Measurements from ENCODE around the gene ZBTB38.
A peak's percentile ranks its signal among the peaks of the same experiment; 100 is the strongest.

The ZBTB38 gene

DNA sequence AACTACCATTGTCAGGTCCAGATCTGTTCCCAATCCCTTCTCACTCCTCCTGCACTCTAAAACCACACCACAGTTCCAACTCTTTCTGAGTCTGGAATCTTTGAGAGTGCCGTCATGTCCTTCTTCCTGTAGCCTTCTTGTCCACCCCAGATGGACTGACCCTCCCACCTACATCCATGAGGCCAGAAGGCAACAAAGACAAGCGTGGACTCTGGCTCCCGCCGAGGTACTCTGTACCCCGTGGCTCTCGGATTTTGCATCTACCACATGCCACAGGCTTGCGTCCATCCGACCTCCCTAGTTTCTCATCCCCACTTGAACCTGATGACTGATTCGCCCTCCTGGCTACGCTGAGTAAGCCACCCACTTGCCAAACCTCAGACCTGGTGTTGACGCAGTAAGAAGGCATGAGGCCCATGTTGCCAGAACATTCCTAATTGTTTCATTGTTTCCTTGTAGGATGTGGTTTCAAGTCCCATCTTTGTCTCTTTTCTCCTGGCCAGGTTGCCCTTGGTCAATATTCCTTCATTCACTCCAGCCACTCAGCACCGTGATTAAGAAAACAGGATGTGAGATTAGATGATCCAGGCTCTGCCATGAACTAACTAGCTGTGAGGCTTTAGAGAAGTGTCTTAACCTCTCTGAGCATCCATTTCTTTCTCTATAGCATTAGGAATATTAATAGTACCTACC lies 1.1 kb upstream of the ZBTB38 start:
- DNase-seq: no peak

DNA sequence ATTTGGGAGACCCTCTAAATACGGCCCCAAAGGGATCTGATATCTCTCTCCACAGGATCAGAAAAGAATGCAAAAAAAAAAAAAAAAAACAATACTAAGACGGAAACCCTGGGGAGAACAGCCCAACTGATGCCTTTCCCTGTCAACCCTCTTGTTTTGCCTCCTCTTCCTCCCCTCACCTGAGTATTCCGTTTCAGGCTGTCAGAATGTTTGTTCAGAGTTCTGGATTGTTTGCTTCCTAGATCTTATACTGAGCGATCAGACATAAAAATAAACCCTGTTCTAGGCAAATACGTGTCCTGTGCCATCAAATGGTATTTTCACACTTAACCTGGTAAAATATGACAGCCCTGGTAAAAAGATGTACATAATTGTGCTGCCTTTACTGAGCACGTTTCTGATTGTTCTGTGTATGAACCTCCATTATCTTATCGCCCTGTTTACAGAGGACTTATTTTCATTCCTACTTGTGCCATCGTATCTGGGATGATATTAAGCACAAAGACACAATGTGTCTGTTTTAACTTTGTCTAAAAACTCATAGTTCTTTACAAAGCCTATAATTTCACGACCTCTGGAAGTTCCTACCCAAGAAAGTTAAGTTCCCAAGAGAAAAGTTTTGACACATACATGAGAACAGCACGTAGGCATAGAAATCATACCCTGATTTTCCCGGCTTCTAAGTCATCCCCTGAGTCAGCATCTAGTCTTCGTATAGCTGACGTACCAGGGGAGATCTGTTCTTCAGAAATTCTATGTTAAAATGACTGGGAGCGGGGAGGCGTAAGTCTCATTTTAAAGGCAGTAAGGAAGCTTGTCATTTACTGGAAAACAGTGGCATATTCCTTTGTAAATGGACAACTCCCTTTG lies 856 bp downstream of the ZBTB38 start:
- DNase-seq: no peak

DNA sequence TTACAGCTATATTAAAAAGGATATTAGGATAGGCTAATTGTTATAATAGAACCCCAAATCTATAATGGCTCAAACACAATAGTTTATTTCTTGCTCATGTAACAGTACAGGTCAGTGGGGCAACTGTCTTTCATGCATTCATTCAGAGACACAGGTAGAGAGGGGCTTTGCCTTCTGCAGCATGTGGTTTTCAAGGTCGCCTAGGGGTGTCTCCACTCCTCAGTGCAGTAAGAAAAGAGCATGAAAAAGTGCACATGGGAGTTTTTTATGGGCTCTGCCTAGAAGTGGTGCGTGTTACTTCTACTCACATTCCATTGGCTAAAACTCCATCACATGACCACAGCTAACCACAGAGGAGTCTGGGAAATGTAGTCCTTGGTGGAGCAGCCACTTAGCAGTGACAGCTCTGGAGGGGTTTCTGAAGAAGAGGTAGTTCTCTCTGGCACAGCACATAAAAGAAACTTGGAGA lies 1.8 kb downstream of the ZBTB38 start:
- peak; percentile 35 to 77 for DNase-seq

DNA sequence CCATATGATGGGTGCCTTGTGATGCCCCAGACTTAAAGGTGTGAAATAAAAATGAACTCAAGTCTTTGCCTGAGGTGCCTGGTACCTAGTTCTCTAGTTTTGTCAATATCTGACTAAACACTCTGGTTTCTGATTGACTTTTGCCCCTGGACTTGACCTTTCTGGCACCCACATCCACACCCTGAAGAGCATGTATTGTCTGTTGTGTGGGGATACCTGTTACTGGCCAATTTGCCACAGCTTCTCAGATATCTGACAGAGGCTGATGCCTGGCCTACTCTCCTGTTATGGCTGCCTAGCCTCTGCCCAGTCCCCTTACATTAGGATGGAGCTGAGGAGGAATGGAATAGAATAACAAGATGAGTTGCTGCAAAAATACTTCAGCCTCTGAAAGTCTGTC lies 3.6 kb downstream of the ZBTB38 start:
- DNase-seq: no peak

DNA sequence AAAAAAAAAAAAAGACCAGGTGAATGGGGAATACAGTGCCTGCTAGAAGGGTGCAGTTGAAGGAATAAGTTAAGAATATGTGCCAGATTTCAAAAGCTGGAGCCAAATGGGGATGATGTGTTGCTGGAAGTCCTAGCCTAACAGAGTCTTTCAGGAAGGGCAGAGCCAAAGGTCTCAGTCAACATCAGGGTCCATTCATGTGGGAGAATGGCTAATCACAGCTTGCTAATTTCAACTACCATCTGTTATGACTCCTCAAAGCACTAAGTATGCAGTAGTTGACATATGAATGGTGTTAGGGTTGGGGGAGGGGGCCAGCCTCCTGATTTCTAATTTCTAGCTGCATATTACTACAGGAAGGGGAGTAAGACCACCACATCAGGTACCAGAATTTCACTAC lies 4.4 kb downstream of the ZBTB38 start:
- no peak for DNase-seq

DNA sequence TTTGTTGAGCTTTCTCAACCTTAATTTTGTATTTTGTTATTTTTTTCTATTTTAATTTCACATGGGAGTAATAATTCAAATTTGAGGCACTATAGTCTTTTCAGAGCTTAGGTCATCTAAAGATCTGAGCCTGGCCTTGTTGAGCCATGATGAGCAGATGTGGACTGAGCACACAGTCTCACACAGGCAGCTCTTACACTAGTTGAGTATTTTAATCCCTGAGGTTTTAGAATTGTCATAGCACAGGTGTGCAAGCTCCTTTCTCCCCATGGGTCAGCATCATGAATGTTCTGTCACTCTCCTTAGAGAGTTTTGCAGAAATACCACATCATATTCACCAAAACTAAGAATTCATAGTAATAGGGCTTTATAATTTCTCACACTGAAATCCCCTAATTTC lies 4.9 kb downstream of the ZBTB38 start:
- no peak for DNase-seq

DNA sequence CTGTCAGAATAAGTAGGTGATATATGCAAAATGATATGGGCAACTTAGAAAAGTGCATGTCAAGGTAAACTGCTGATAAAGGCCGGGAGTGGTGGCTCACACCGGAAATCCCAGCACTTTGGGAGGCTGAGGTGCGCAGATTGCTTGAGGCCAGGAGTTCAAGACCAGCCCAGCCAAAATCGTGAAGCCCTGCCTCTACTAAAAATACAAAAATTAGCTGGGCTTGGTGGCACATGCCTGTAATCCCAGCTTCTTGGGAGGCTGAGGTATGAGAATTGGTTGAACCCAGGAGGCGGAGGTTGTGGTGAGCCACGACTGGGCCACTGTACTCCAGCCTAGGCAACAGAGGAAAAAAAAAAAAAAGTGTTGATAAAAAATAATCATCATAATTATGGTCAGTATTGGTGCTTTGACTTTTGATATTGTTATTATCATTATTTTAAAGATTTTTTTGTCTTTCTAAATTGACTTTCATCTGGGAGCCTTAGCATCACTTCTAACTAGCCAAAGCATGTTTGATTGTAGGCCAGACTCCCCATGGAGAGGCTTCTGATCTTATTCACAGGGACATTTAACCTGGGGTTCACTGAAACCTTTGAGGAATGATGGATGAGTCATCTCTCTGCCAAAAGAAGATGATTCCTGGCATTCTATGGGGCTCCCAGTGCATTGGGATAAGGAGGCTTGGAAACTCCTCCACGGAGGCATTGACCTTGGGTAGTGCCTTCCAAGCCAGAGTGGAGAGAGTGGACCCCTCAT lies 5.6 kb downstream of the ZBTB38 start:
- DNase-seq: no peak

DNA sequence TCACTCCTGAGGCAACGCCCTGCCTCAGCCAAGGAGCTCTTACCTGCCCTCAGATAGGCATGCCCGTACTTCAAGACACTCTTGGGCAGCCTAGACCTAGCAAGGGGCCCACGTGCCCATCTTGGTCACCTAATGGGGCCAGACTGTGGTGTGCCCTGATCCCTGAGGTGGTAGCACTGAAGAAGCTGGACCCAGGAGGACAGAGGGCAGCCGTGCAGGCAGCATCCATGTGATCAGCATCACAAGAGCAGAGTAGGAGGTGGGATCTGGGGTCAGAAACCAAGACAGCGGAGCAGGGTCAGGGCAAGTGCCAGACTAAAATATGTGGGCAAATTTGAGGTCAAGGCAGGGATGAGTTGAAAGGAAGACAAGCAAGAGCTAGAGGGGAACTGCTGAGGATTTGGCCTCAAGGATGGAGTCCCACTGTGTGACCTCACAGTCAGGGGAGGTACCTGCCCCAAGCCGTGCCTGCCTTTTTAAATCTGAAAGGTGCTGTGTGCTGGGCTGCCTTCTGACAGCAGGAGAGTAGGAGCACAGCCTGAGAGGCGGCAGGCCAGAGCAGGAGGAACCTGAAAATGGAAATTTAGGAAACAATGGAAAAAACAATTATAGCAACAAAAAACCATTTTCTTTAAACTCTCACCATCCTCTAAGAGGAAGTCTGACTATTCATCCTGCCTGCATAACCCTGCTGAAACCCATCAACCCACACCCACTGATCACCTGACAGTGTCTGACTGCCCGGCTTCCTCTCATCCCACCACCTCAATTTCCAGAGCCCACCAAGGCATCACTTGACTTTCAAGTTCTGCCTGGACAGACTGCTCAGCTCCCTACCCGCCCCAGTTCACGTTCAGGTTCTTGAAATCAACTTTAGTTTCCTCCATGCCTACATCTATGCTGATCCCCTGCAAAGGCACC lies 7.3 kb downstream of the ZBTB38 start:
- DNase-seq: no peak

DNA sequence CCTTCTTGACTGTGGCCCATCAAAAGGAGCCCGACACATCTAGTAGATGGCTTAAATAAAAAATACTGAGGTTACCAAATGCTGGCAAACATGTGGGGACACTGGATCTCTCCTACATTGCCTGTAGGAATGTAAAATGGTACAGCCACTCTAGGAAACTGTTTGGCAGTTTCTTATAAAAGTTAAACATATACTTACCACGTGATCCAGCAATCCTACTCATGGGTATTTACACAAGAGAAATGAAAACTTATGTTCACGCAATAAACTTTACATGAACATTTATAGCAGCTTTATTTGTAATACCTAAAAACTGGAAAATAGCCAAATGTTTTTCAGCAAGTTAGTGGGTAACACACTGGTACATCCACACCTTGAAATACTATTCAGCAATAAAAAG lies 9.1 kb downstream of the ZBTB38 start:
- no peak for DNase-seq

DNA sequence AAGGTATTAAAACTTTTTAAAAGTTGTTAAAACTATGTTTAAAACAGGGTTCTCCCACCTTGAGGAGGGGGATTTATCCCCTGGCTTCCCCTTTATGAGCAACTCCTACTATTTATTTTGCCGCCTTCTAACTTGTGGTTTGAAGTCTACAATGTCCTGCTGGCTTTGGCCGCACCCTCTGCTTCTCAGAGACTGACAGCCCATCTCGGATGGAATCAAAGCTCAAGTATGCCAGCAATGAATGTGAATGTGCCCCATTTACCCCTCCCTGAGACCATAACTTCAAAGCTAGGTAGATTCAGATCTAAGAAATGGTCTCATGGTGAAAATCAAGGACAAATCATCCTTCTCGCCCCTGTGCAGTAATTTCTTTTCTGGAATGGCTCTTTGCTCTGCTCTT lies 10.3 kb downstream of the ZBTB38 start:
- DNase-seq: no peak

DNA sequence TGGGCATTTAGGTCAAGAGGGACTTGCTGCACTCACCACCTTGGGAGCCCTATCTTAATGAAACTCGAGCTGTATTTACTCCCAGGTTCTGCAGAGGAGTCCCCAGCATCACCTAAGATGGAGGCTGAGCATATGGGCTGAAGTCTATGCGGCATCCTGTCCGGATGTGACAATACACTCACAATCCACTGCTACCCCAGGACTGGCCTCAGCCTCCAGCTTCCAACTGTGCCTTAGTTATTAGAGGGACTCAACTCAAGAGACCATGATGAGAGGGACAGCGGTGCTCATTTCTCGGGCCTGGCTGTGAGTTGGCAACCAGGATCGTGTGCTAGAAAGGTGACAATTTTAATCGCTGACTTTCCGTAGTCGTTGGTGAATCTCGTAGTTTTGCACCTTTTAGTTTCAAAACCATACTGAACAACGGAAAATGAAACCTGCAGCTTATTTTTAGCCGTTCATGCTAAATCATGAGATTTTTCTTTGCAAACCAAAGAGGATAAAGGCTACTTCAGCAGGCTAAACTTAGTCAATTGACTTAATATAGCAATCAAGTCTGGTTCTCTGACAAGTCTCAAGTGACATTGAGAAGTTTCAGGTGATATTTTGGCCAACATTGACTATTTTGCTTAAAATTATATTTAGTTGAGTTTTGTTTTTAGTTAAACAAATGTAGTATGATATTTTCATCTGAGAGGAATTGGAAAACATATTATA lies 11.1 kb downstream of the ZBTB38 start:
- DNase-seq: no peak

DNA sequence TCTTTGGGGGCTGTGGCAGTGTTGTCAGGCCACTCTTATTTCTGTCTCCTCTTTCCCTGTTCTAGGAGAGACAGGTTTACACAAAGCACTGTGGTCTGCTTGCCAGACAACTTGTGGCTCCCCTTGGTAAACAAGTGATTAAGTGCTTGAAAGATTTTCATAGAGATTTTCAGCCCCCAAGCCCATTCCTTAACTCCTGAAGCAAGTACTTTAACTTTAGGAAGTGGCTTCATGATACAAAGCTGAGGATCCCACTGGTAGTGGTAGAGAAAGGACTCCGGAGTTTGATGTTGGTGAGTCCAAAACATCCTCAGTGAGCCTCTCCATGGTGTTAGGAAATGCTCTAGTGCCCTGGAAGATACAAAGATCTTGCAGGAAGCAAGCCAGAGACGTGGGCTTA lies 12.0 kb downstream of the ZBTB38 start:
- no peak for DNase-seq

DNA sequence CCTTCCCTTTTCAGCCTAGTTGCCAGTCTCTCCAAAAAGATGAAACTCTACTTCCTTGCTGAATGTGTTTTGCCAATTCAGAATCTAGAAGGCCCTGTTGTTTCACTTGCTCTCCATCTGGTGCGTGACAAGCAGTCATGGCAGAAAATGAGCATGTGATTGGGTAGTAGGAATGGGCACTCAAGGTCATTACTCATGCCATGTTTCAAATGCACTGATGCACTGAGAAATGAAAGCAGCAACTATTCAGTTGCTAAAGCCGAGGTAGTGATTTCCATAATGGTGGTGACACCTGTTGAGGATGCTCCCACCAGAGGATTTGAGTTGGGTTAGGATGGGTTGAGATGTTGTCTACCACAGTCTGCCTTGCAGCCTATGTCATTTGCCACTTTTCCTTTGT lies 12.7 kb downstream of the ZBTB38 start:
- DNase-seq: no peak

DNA sequence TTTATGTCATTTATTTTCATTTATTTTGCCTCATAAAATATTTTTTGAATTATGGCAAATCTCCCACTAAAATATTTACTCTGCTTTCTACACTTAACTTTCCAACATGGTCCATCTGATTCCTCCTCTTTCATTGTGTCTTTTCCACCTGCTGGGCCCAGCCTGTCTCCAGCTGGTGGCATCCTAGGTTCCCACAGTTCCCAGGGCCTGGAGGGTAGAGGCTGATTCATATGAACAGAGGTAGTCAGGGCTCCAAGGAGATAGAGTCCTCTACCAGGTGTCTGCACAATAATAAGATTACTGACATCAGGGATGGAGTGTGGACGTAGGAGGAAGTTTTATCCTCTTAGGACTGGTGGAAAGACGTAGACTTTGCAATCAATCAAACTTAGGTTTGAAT lies 14.3 kb downstream of the ZBTB38 start:
- DNase-seq: peak in 1 of 2 experiments; percentile 61

DNA sequence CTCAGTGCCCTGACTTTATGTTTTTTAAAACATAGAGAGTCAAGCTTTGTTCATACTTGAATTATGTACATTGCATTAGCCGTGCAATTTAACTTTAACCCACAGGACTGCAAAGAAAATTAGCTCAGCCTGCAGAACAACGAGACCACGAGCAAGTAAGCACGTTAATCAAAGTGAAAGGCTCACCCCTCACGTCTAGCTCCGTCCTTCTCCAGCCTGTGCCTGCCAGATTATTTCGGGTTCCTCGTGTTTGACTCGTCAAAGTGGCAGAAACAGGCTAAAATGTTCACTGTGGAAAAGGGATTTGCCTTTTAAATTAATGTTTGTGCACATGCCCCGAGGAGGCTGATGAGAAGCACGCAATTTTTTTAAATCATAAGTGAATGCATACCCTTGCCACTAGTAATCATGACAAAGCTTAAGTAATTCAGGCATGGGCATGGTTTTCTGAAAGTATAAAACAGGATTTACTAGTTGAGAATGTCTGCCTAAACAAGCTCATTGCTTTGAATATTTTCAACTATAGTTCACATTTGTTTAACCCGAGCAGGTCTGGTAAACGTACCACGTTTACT lies 15.3 kb downstream of the ZBTB38 start:
- DNase-seq: peak; percentile 18 to 68

DNA sequence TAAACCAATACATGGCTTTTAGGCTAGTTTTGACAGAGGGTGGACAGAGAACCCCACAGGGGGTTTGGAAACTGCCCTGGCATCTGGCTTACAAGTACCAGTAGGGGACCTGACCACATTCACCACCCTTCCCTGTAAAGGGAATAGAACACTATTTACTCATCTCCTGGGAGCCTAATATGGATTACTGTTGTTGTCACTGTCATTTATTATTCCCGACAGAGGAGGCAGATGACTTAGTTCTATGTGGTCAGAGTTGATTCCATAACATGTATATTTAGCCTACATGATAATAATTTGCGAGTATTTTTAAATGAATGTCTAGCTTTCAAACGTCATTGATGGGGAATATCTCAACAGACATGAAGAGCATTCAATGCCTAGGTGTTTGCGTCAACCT lies 15.9 kb downstream of the ZBTB38 start:
- DNase-seq: peak; percentile 82 to 92

DNA sequence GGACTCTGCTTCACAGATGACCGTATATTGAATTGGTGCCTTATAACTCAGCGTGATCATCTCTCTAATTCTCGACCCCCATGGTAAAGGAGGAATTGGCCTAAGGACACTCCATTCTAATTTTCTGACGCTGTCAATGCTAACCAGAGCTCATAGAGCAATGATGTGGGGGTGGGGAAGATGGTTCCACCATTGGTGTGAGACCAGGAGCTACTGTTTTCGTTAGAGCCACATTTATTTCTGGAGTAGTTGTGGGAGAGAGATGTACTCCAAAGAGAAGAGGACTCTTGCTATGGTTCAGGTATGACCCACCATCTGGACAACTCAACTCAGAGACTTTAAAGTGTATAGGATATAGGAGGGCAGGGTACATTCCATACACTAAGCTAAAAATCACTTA lies 16.3 kb downstream of the ZBTB38 start:
- DNase-seq: peak; percentile 44 to 69

DNA sequence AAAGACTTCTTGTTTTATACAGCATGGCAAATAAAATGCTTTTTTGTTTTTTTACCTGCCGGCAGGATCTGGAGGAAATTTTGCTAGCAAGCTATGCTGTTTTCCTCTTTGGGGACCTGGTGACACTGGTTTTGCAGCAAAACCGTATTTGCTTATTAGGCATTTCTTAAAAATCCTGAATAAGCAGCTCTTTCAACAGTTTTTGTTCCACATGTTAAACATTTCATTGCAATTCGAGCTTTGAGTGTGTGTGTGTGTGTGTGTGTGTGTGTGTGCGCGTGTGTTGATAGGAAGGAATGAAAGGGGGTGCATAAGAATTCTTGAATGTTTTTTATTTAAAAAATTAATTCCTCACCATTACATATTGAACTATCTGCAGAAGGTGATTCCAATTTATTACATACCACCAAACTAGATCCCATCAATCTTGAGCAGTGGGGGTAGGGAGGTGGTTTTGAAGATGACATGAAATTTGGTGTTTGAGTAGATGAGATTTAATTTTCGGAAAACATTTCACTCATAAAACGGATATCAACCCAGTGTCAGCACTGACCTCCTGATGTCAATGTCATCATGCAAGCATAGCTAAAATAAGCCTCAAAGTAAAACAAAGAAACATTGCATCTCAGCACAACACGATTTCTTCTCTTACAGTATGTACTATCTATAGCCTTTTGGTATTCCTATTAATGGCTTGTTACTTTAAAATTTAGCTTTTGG lies 17.3 kb downstream of the ZBTB38 start:
- peak in 1 of 2 experiments; percentile 41 for DNase-seq

DNA sequence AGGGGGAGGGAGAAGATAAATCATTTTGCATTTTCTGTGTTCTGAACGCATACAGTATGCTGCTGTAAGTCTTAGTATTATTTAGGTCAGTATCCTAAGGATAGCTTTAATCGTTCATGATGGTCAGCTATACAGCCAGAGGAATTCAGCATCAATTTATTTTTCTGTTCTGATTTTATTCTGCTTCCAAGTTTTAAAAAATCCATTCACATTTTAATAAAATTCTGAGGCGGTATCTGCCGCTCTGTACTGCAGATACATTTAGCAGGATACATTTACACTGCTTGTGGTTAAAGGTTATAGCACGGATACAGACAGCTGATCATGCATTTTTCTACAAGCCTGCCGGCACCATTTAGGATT lies 17.8 kb downstream of the ZBTB38 start:
- peak in 1 of 2 experiments; percentile 53 for DNase-seq

DNA sequence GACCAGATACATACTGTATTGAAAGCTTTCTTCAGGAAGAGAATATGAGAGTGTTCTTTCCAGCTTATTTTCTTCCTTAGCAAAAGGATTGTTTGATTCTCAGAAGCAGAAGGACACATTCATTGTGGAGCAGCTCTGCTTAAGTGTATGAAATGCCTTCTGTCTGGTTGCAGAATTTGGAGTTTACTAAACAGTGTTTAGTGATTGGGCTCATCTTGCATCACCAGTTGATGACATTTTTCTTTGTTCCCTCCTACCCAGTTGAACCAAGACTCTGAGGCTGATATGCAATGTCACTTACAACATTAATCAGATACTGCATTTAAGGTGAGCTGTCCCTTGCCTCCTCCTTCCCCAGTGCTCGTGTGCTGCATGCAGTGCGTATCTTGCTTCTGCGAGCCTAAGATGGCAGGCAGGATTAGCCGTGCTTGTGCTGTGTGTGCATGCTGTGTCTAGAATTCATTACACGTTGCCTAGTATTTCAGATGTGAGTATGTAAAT lies 18.4 kb downstream of the ZBTB38 start:
- DNase-seq: peak; percentile 72 to 89

All from NCI-H2081 (cell line).